H1 (cell line): ENCODE measurements around the gene FOXN3. TPM values are rescaled to one million over a fixed set of nuclear protein-coding genes. Genes with fewer than 3 reads are reported as not detected.

Experiments used
- CHD1 ChIP-seq: IDR thresholded peaks from 2 replicates; pipeline ENCODE4 v1.6.1; 2012; ENCODE audit warnings: low read depth, low read length, improper control_type of control experiment
- RNF2 ChIP-seq: fragments of 200-900, 300-1000 bp; sonication (generic); IDR thresholded peaks from 2 replicates; pipeline ENCODE4 v1.7.1; 2016; ENCODE audit warnings: borderline replicate concordance, low read depth, mild to moderate bottlenecking, antibody characterized with exemption, low read length; ENCODE audit not compliant: poor library complexity, severe bottlenecking; ENCODE audit errors: missing control alignments
- polyA plus RNA-seq, 7 experiments: library from polyadenylated mRNA; depleted of rRNA in 3 of 7; stranded (reverse) in 5 of 7; unstranded in 2 of 7; fragments of >200 nt in 5 of 7; fragments of 200-250 nt in 2 of 7; gene quantifications; 1 replicate in 5 of 7; 2 replicates in 1 of 7; 4 replicates in 1 of 7; pipeline versions ENCODE4 v1.2.1 to v1.2.3, GENCODE V29; 2011 to 2013; ENCODE audit warnings: missing spikeins in 2 of 7, mixed read lengths in 2 of 7
- total RNA-seq: library from RNA; stranded (reverse); fragmentation: NEBNext Ultra II Directional; extraction: Animal tissue kit (Norgen Biotek cat#: 25700); gene quantifications from 2 replicates; pipeline ENCODE4 v1.2.1, GENCODE V29; 2021

Gene FOXN3
- total and polyA plus RNA-seq, 2 of the 8 experiments (the other 6 are each of a cell fraction or from before 2014, with no cell fraction given) = 52.6 to 178 TPM

- TF ChIP-seq CHD1 = no peak
- TF ChIP-seq RNF2 = no peak
- TF ChIP-seq, all 59 proteins: peak for 0
These were observed 171.2 kb downstream of the FOXN3 start (continued) for GRCh38 chr14:89245802-89246201.
